Astrocyte of the cerebellum (primary cell): Measurements from ENCODE around the gene SH3GL1.
A peak's percentile ranks its signal among the peaks of the same experiment; 100 is the strongest.

Experiments used
- DNase-seq: peaks from one replicate; pipeline ENCODE4 v3.0.0-alpha.2; 2011; ENCODE audit warnings: low read depth
- H3K4me3 ChIP-seq: 2 replicates; pipeline ENCODE4 v1.5.1; 2011; ENCODE audit warnings: mild to moderate bottlenecking, low read depth, low read length, moderate library complexity
- in situ Hi-C: cut with HindIII; loops from 2 replicates; pipeline ENCODE4 v1.10.0; 2017; ENCODE audit warnings: low sequenced_read_pairs
- TF ChIP-seq, protein P1 (sequence below): IDR thresholded peaks from 2 replicates; pipeline ENCODE4 v1.5.1; 2012; ENCODE audit warnings: low read length, low read depth, moderate library complexity, mild to moderate bottlenecking; ENCODE audit errors: missing control alignments

SH3GL1 gene

DNA sequence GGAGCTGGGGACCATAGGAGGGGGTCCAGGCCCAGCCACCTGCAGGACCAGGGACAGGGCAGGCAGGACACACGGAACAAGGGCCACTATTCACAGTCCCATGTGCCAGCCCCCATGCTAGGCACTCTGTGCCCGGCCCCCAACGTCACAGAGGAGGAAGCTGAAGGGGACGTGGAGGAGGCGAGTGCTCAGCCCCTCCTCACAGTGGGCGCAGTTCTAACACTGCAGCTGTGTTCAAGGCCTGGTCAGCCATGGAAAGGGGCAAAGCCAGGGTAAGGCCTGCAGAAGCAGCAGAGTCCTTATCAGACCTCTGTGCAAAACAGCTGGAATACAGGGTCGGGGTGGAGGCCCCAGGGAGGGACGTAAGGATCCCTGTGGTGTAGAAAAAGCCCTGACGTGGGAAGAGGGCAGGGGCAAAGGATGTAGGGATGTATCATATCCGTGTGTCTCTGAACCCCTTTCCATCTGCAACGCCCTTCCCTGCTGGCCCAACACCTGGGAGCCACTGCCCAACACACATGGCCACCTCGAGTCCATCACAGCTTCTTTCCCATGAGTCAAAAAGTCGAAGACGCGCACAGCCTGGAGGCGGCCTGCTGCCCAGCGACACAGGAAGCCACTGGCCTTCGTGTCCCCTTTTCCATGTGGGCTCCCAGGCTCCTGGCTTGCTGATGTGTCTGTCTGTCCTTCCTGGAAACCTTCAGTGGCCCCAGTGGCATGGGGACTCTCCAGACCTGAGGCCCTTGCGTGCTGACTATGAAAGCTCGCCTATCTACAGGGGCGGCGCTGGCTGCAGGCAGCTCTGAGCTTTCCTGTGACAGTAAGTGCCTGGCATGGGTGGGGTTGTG lies 28.0 kb downstream of the SH3GL1 start:
- in situ Hi-C loops, result no loop called here
- H3K4me3 ChIP-seq, result no peak overlapping the region
- TF ChIP-seq, protein P1, sequence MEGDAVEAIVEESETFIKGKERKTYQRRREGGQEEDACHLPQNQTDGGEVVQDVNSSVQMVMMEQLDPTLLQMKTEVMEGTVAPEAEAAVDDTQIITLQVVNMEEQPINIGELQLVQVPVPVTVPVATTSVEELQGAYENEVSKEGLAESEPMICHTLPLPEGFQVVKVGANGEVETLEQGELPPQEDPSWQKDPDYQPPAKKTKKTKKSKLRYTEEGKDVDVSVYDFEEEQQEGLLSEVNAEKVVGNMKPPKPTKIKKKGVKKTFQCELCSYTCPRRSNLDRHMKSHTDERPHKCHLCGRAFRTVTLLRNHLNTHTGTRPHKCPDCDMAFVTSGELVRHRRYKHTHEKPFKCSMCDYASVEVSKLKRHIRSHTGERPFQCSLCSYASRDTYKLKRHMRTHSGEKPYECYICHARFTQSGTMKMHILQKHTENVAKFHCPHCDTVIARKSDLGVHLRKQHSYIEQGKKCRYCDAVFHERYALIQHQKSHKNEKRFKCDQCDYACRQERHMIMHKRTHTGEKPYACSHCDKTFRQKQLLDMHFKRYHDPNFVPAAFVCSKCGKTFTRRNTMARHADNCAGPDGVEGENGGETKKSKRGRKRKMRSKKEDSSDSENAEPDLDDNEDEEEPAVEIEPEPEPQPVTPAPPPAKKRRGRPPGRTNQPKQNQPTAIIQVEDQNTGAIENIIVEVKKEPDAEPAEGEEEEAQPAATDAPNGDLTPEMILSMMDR, result no peak
- no peak for DNase-seq

DNA sequence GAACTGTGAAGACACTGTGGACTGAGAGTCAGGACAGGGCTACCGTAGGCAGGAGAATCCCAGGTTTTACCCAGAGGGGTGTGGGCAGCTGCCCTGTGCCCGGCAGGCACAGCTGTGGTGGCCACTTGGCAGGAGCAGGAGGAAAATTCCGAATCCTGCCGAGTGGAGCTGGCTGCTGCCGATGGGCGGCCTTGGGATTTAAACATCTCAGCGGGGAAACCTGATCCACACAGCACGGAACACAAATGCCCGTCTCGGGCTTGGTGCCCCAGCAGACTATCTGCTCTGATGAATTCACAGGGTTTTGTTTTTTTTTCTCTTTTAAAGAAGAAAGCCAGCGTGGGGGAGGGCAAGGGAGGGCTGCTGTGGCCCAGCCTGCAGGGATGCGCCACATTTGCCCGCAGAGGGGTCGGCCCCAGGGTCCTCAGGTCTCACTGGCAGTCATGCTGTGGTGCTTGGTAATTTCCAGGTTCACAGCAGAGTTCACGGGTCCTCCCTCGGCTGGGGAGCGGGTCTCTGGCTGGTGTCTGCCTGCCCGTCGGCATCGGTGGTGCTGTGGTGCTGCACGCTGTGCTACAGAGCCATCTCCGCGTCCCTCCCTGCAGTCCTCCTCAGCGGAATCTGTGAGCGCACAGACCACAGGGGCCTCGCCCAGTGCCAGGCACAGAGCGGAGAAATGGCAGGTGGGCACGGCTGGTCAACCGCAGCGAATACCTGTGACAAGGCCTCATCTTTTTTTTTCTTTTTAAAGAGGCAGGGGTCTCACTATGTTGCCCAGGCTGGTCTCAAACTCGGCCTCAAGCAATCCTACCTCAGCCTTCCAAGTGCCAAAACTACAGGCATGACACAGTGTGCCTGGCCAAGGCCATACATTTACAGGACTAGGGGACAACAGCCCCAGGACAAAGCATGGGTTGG lies 28.8 kb downstream of the SH3GL1 start:
- TF ChIP-seq, protein P1, result no peak
- in situ Hi-C loops, result no loop called here
- DNase-seq, result no peak
- H3K4me3 ChIP-seq, result no peak overlapping the region

DNA sequence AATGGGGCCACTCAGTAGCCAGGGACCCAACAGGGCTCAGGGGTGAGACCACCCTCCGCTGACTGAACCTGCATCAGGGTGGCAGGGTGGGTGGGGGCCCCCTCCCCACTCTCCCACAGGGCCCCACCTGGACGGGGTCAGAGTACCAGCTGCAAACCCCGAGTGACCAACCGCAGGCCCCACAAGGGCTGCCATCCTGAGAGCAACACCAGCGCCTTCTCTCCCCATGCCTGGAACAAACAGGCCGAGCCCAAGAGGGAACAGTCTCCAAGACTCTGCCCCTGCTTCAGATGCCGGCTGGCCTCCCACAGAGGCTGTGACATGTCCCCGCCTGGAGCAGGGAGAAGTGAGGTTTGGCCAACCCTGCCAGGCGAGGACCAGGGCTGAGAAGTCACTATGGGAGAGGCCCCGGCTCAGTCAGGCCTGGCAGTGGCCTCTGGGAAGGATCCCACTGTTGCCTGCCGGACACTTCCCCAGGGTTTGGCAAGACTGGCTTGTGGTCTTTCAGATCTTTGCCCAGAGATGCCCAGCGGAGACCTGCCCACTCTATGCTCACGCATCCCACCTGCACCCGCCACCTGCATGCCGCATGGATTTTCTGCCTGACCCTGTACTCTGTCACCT lies 29.8 kb downstream of the SH3GL1 start:
- in situ Hi-C loops, result no loop called here
- no peak overlapping the region for H3K4me3 ChIP-seq
- TF ChIP-seq, protein P1, result no peak
- DNase-seq, result no peak

DNA sequence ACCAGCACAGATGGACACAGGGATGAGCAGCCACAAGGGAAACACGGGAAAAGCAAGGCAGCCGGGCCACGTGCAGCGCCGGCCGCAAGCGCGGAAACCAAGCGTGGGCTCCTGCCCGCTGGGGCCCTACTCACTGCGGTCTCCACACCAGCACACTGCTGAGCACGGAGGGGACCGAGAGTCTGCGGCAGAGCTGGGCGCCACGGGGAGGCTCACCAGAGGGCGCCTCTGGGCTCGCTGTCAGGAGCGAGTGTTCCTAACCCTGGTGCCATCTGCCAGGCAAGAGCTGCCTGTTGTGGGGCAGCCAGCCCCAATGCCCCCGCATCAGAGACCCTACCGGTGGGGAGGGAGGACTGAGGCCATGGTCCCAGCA lies 30.5 kb downstream of the SH3GL1 start:
- TF ChIP-seq, protein P1, result peak; percentile 31
- no peak overlapping the region for H3K4me3 ChIP-seq
- in situ Hi-C loops, result loop anchor here (5.0 kb wide), 1 partner anchor 47 kb away; no protein-coding TSS in a partner anchor
- DNase-seq, result no peak

DNA sequence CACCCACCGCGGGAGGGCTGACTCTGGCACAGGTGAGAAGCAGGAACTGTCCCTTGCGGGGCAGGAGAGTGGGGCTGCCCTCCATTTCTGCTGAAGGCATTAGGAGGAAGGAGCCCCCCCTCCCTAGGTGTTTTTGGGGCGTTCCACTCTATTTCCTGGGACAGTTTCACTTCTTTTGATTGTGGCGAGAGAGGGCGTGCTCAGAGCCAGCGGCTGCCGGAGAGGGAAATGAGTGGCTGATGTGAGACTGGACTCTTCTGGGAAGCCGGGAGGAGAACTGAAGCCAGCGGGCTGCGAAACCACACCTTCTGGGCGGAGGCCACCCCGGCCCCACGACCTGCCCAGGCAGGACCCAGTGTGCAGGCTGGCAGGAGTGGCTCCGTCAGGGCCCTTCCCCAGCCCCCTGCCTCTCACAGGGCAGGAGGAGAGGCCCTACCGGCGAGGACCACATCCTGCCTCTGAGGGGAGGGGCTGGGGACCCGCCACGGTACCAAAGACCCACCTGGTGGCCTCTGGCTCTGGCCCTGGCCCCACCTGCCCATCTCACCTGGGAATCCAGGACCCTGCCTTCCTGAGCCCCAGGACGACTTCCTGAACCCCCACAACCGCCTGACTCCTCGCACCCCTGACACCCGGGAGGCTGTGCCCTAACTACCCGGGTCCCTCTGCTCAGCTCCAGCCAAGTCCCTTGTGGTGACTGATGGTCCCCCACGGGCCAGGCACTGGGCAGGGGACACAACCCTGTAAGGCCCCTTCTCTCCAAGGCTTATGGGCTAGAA lies 31.0 kb downstream of the SH3GL1 start:
- H3K4me3 ChIP-seq, result no peak overlapping the region
- TF ChIP-seq, protein P1, result no peak
- in situ Hi-C loops, result loop anchor here (5.0 kb wide), 1 partner anchor 48 kb away; no protein-coding TSS in a partner anchor
- no peak for DNase-seq
